ENCODE data around the gene OVOL3.

DNA sequence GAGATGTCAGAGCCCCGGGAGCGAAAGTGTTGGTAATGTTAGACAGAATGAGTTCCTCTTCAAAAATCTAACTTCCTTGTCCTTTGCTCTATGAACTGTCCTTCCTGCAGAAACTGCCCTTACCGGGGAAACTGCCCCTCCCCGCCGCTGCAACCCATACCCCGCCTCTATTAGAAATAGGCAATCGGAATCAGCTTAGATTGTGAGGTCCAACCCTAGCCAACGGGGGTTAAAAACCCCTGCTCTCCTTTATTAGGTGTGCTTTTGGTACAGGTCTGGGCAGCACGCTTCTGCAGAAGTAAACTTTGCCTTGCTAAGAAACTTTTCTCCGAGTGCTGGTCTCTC lies 17.4 kb downstream of the OVOL3 start:
- no peak for TF ChIP-seq EZH2 (IDR thresholded peaks at IDR 0.05; ENCODE audit: borderline replicate concordance, low read depth, low read length, severe bottlenecking)
- TF ChIP-seq, protein P1, sequence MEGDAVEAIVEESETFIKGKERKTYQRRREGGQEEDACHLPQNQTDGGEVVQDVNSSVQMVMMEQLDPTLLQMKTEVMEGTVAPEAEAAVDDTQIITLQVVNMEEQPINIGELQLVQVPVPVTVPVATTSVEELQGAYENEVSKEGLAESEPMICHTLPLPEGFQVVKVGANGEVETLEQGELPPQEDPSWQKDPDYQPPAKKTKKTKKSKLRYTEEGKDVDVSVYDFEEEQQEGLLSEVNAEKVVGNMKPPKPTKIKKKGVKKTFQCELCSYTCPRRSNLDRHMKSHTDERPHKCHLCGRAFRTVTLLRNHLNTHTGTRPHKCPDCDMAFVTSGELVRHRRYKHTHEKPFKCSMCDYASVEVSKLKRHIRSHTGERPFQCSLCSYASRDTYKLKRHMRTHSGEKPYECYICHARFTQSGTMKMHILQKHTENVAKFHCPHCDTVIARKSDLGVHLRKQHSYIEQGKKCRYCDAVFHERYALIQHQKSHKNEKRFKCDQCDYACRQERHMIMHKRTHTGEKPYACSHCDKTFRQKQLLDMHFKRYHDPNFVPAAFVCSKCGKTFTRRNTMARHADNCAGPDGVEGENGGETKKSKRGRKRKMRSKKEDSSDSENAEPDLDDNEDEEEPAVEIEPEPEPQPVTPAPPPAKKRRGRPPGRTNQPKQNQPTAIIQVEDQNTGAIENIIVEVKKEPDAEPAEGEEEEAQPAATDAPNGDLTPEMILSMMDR (IDR thresholded peaks at IDR 0.05; ENCODE audit: borderline replicate concordance, extremely low read depth, low read length, poor library complexity, severe bottlenecking) = no peak

Measured in DND-41 (cell line).